CD14-positive monocyte (primary cell): ENCODE data around the gene ASCL1. TPM values are rescaled to one million over a fixed set of nuclear protein-coding genes. Genes with fewer than 3 reads are reported as not detected.

Experiments used
- DNase-seq, 3 donors: peaks; one replicate each; pipeline ENCODE4 v3.0.0-alpha.2; 2011 to 2022
- H2AFZ ChIP-seq: 2 replicates; pipeline ENCODE4 v1.6.0; 2012; ENCODE audit warnings: mild to moderate bottlenecking, low read depth, low read length, inconsistent platforms; ENCODE audit not compliant: insufficient read depth, poor library complexity, severe bottlenecking
- H3K27ac ChIP-seq, 2 donors: 1 replicate in 1 of 2; 2 replicates in 1 of 2; pipeline ENCODE4 v1.5.1; 2012 to 2013; ENCODE audit warnings: low read length in 2 of 2, control low read depth in 1 of 2, inconsistent platforms in 1 of 2, low read depth in 1 of 2, mild to moderate bottlenecking in 1 of 2
- H3K27me3 ChIP-seq, 2 donors: one replicate each; pipeline versions ENCODE4 v1.6.0 to v1.6.1; 2011 to 2013; ENCODE audit warnings: low read length in 2 of 2; ENCODE audit not compliant: control insufficient read depth in 2 of 2, insufficient read depth in 2 of 2
- H3K36me3 ChIP-seq, 2 donors: replicated peaks in 1 of 2; 1 replicate in 1 of 2; 2 replicates in 1 of 2; pipeline versions ENCODE4 v1.5.1 to v1.6.1; 2012 to 2013; ENCODE audit warnings: low read length in 2 of 2, control low read depth in 1 of 2, inconsistent platforms in 1 of 2, mild to moderate bottlenecking in 1 of 2; ENCODE audit not compliant: insufficient read depth in 2 of 2, control insufficient read depth in 1 of 2
- H3K4me1 ChIP-seq, 2 donors: 1 replicate in 1 of 2; 2 replicates in 1 of 2; pipeline versions ENCODE4 v1.5.1 to v1.6.1; 2012 to 2013; ENCODE audit warnings: low read length in 2 of 2, control low read depth in 1 of 2, inconsistent platforms in 1 of 2, mild to moderate bottlenecking in 1 of 2, moderate library complexity in 1 of 2; ENCODE audit not compliant: insufficient read depth in 2 of 2, control insufficient read depth in 1 of 2
- H3K4me2 ChIP-seq: replicated peaks from 2 replicates; pipeline ENCODE3; 2012; ENCODE audit warnings: low read length, moderate library complexity, mild to moderate bottlenecking; ENCODE audit not compliant: poor library complexity, severe bottlenecking; ENCODE audit errors: extremely low read depth
- H3K4me3 ChIP-seq, 3 experiments: fragments of 200-600 bp in 1 of 3; sonication (generic) in 1 of 3; replicated peaks in 1 of 3; 1 replicate in 2 of 3; 2 replicates in 1 of 3; pipeline ENCODE4 v1.5.1; 2011 to 2013; ENCODE audit warnings: low read length in 3 of 3, mild to moderate bottlenecking in 3 of 3, control low read depth in 2 of 3, low read depth in 2 of 3, inconsistent platforms in 1 of 3, moderate library complexity in 1 of 3
- H3K79me2 ChIP-seq: 2 replicates; pipeline ENCODE4 v1.6.0; 2012; ENCODE audit warnings: mild to moderate bottlenecking, control low read depth, inconsistent platforms, low read length, moderate library complexity; ENCODE audit not compliant: insufficient read depth
- H3K9ac ChIP-seq: 2 replicates; pipeline ENCODE4 v1.6.0; 2017; ENCODE audit warnings: low read length, mild to moderate bottlenecking; ENCODE audit not compliant: insufficient read depth, poor library complexity, severe bottlenecking
- H3K9me3 ChIP-seq, 2 donors: replicated peaks in 1 of 2; 1 replicate in 1 of 2; 2 replicates in 1 of 2; pipeline versions ENCODE4 v1.5.1 to v1.6.1; 2012 to 2013; ENCODE audit warnings: low read length in 2 of 2, control low read depth in 1 of 2; ENCODE audit not compliant: control insufficient read depth in 1 of 2, insufficient read depth in 1 of 2
- H4K20me1 ChIP-seq: 2 replicates; pipeline ENCODE4 v1.6.0; 2012; ENCODE audit warnings: mild to moderate bottlenecking, low read length, control low read depth, moderate library complexity; ENCODE audit not compliant: insufficient read depth
- H3K27ac Mint-ChIP-seq, 7 donors: one replicate each; pipeline ENCODE4 v1.8.0; 2020; ENCODE audit warnings: mild to moderate bottlenecking in 7 of 7, mixed read lengths in 7 of 7, moderate library complexity in 6 of 7, inconsistent platforms in 2 of 7
- H3K27me3 Mint-ChIP-seq, 3 donors: one replicate each; pipeline ENCODE4 v1.8.0; 2021 to 2022; ENCODE audit warnings: low read depth in 3 of 3, mild to moderate bottlenecking in 3 of 3, mixed read lengths in 3 of 3, moderate library complexity in 3 of 3, inconsistent platforms in 1 of 3
- H3K36me3 Mint-ChIP-seq, 2 donors: one replicate each; pipeline ENCODE4 v1.8.0; 2020; ENCODE audit warnings: mixed read lengths in 2 of 2, inconsistent platforms in 1 of 2, mild to moderate bottlenecking in 1 of 2
- H3K4me1 Mint-ChIP-seq: one replicate; pipeline ENCODE4 v1.8.0; 2020; ENCODE audit warnings: mild to moderate bottlenecking, mixed read lengths
- H3K4me3 Mint-ChIP-seq, 2 donors: one replicate each; pipeline ENCODE4 v1.8.0; 2020; ENCODE audit warnings: mild to moderate bottlenecking in 2 of 2, mixed read lengths in 2 of 2, moderate library complexity in 1 of 2
- H3K9me3 Mint-ChIP-seq, 7 donors: one replicate each; pipeline ENCODE4 v1.8.0; 2020 to 2022; ENCODE audit warnings: mixed read lengths in 7 of 7, mild to moderate bottlenecking in 6 of 7, moderate library complexity in 6 of 7, inconsistent platforms in 2 of 7
- CTCF ChIP-seq: fragments of 200-600 bp; IDR thresholded peaks from one replicate; pipeline ENCODE4 v1.8.0; 2022; ENCODE audit warnings: antibody characterized with exemption, mild to moderate bottlenecking
- WGBS: methylation state at CpG from one replicate; pipeline ENCODE4 v1.1.5; 2013; ENCODE audit warnings: missing lambda C conversion rate; ENCODE audit not compliant: insufficient coverage; 5-methylcytosine and 5-hydroxymethylcytosine counted together
- intact Hi-C, 2 donors: fragments of 100-400 bp; cut with micrococcal nuclease; formaldehyde crosslinking; loops; one replicate each; pipeline versions ENCODE4 v1.15.0 to v1.15.1; 2023
- polyA plus RNA-seq, 3 donors: library from polyadenylated mRNA; depleted of rRNA in 1 of 3; unstranded in 2 of 3; stranded (reverse) in 1 of 3; fragments of 300-500 nt in 2 of 3; fragments of >200 nt in 1 of 3; fragmentation: Illumina TruSeq in 2 of 3; gene quantifications; 1 replicate in 2 of 3; 2 replicates in 1 of 3; pipeline ENCODE4 v1.2.3, GENCODE V29; 2012 to 2021

Gene ASCL1
- polyA plus RNA-seq, 3 donors, result not detected

- no peak for TF ChIP-seq CTCF
- Histone ChIP-seq H3K9ac (no peak overlapping the region), H3K27ac (no peak overlapping the region), H3K4me3 (no peak overlapping the region), H3K4me1 (no peaks in the 10 kb centered on the region), H3K27me3 (no peaks in the 10 kb centered on the region), H3K9me3 (peaks cover 5 to 7% of the 10 kb centered on the region in 2 donors), H4K20me1 (no peaks in the 10 kb centered on the region), H3K79me2 (no peaks in the 10 kb centered on the region), H3K36me3 (no peaks in the 10 kb centered on the region), H3K4me2 (no peak overlapping the region), H2AFZ (no peak overlapping the region)
- H3K27ac Mint-ChIP-seq, result no peak overlapping the region
- no peak overlapping the region for H3K4me3 Mint-ChIP-seq
- no peaks in the 10 kb centered on the region for H3K4me1 Mint-ChIP-seq
- intact Hi-C loops, result no loop called here
- no CpG with 5 or more reads among the region's 1 CpG for WGBS
- H3K27me3 Mint-ChIP-seq, result peaks cover 0 to 2% (median 1%) of the 10 kb centered on the region in 3 donors
- no peak for DNase-seq
- H3K9me3 Mint-ChIP-seq, result peaks cover 0 to 12% (median 6%) of the 10 kb centered on the region in 7 donors
- no peaks in the 10 kb centered on the region for H3K36me3 Mint-ChIP-seq
These were observed 37.9 kb downstream of the ASCL1 start for GRCh38 chr12:102995372-102995771.

Other genes starting within 250 kb of the ASCL1 start
- not detected for gene PAH, start 40.4 kb upstream of the ASCL1 start, polyA plus RNA-seq